H1 (cell line): ENCODE data around the gene POLR2H.

Experiments
- EZH2 ChIP-seq: fragments of 200-600 bp; sonication (generic); IDR thresholded peaks from 2 replicates; pipeline ENCODE4 v1.7.1; 2012; ENCODE audit warnings: low read depth, mild to moderate bottlenecking, moderate library complexity, low read length, inconsistent platforms; ENCODE audit not compliant: severe bottlenecking
- HDAC2 ChIP-seq, 2 experiments: fragments of 300-600 bp in 1 of 2; sonication (generic) in 1 of 2; IDR thresholded peaks; 2 replicates each; pipeline ENCODE4 v1.6.1; 2011 to 2012; ENCODE audit warnings: low read depth in 2 of 2, low read length in 2 of 2, mild to moderate bottlenecking in 2 of 2, moderate library complexity in 2 of 2, borderline replicate concordance in 1 of 2, inconsistent platforms in 1 of 2
- HDAC6 ChIP-seq: IDR thresholded peaks from one replicate; pipeline ENCODE4 v1.7.1; 2012; ENCODE audit warnings: low read depth, mild to moderate bottlenecking, inconsistent platforms, low read length, moderate library complexity
- MAFK ChIP-seq: IDR thresholded peaks from 2 replicates; pipeline ENCODE4 v1.6.1; 2012; ENCODE audit warnings: low read depth, mild to moderate bottlenecking, improper control_type of control experiment, low read length
- POLR2A ChIP-seq, 2 experiments: IDR thresholded peaks; 1 replicate in 1 of 2; 2 replicates in 1 of 2; pipeline ENCODE4 v1.6.1; 2011; ENCODE audit warnings: low read depth in 2 of 2, low read length in 2 of 2, mild to moderate bottlenecking in 2 of 2; ENCODE audit errors: control extremely low read depth in 1 of 2
- TF ChIP-seq, protein P1 (sequence below), 3 experiments: IDR thresholded peaks; 1 replicate in 2 of 3; 2 replicates in 1 of 3; pipeline versions ENCODE4 v1.5.1 to v1.6.1; 2011; ENCODE audit warnings: low read length in 3 of 3, mild to moderate bottlenecking in 3 of 3, inconsistent platforms in 2 of 3, low read depth in 1 of 3, moderate library complexity in 1 of 3; ENCODE audit not compliant: insufficient read depth in 1 of 3; ENCODE audit errors: control extremely low read depth in 1 of 3

DNA sequence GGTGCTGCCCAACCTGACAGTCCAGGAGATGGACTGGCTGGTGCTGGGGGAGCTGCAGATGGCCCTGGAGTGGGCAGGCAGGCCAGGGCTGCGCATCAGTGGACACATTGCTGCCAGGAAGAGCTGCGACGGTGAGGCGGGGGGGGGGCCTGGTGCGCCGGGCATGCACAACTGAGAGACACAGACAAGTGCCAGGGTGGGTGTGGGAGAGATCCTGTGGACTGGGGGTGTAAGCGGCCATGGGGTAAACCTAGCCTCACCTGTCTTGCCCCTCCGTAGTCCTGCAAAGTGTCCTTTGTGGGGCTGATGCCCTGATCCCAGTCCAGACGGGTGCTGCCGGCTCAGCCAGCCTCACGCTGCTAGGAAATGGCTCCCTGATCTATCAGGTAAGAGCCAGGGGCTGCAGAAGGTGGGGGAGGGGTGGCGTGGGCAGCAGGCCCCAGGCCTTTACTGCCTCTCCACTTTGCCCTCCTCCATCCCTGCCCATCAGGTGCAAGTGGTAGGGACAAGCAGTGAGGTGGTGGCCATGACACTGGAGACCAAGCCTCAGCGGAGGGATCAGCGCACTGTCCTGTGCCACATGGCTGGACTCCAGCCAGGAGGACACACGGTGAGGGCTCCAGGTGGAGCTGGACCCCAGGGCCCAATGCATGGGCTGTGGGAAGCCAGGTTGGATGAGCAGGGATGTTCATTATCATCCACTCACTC lies 21.7 kb downstream of the POLR2H start:
- TF ChIP-seq EZH2 (no peak), HDAC2 (IDR thresholded peaks at IDR 0.05; ENCODE audit: borderline replicate concordance in 1 of 2, low read depth in 2 of 2, low read length in 2 of 2) (no peak), MAFK (no peak), POLR2A (IDR thresholded peaks at IDR 0.05; ENCODE audit: control extremely low read depth in 1 of 2, low read depth in 2 of 2, low read length in 2 of 2) (no peak), HDAC6 (no peak)
- TF ChIP-seq, protein P1, sequence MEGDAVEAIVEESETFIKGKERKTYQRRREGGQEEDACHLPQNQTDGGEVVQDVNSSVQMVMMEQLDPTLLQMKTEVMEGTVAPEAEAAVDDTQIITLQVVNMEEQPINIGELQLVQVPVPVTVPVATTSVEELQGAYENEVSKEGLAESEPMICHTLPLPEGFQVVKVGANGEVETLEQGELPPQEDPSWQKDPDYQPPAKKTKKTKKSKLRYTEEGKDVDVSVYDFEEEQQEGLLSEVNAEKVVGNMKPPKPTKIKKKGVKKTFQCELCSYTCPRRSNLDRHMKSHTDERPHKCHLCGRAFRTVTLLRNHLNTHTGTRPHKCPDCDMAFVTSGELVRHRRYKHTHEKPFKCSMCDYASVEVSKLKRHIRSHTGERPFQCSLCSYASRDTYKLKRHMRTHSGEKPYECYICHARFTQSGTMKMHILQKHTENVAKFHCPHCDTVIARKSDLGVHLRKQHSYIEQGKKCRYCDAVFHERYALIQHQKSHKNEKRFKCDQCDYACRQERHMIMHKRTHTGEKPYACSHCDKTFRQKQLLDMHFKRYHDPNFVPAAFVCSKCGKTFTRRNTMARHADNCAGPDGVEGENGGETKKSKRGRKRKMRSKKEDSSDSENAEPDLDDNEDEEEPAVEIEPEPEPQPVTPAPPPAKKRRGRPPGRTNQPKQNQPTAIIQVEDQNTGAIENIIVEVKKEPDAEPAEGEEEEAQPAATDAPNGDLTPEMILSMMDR (IDR thresholded peaks at IDR 0.05; ENCODE audit: control extremely low read depth in 1 of 3, insufficient read depth in 1 of 3, low read depth in 1 of 3, low read length in 3 of 3), result no peak
